HepG2 (cell line): ENCODE results near the gene GPN2. TPM values are rescaled to one million over a fixed set of nuclear protein-coding genes. Genes with fewer than 3 reads are reported as not detected.

Source experiments
- ATF3 ChIP-seq: sonication (generic); formaldehyde crosslinking; IDR thresholded peaks from 2 replicates; pipeline ENCODE4 v1.4.0; 2020; ENCODE audit warnings: missing genetic modification reagents
- BCL6 ChIP-seq: IDR thresholded peaks from 2 replicates; pipeline ENCODE4 v1.6.1; 2016; ENCODE audit warnings: missing genetic modification reagents, missing compliant biosample characterization
- E2F1 ChIP-seq: sonication (generic); formaldehyde crosslinking; IDR thresholded peaks from 2 replicates; pipeline ENCODE4 v1.5.0; 2020; ENCODE audit warnings: missing genetic modification reagents
- HOXA9 ChIP-seq: sonication (generic); formaldehyde crosslinking; IDR thresholded peaks from 2 replicates; pipeline ENCODE4 v1.8.1; 2022; ENCODE audit warnings: missing genetic modification reagents, mild to moderate bottlenecking, moderate library complexity, borderline replicate concordance
- HOXD1 ChIP-seq: sonication (generic); formaldehyde crosslinking; IDR thresholded peaks from 2 replicates; pipeline ENCODE4 v1.5.0; 2020; ENCODE audit warnings: missing genetic modification reagents
- MXI1 ChIP-seq: IDR thresholded peaks from 3 replicates; pipeline ENCODE4 v1.6.1; 2012; ENCODE audit warnings: low read depth, low read length, inconsistent platforms, borderline replicate concordance
- SKI ChIP-seq: fragments of 450-650 bp; IDR thresholded peaks from one replicate; pipeline ENCODE4 v1.6.1; 2018; ENCODE audit warnings: mild to moderate bottlenecking; ENCODE audit not compliant: partially characterized antibody
- SYNCRIP ChIP-seq: fragments of 200-400 bp; formaldehyde crosslinking; IDR thresholded peaks from 2 replicates; pipeline ENCODE4 v1.6.1; 2018; ENCODE audit warnings: mild to moderate bottlenecking, low read depth, low read length; ENCODE audit not compliant: insufficient read depth
- TBP ChIP-seq: sonication (generic); formaldehyde crosslinking; IDR thresholded peaks from 2 replicates; pipeline ENCODE4 v1.5.0; 2020; ENCODE audit warnings: missing genetic modification reagents
- ZBTB43 ChIP-seq: sonication (generic); formaldehyde crosslinking; conservative IDR thresholded peaks from 2 replicates; pipeline ENCODE4 v1.4.0; 2020; ENCODE audit warnings: missing genetic modification reagents
- ZNF496 ChIP-seq: sonication (generic); formaldehyde crosslinking; IDR thresholded peaks from 2 replicates; pipeline ENCODE4 v1.8.1; 2023; ENCODE audit warnings: mild to moderate bottlenecking, moderate library complexity, missing genetic modification reagents; ENCODE audit not compliant: insufficient replicate concordance
- ZNF609 ChIP-seq: sonication (generic); formaldehyde crosslinking; IDR thresholded peaks from 2 replicates; pipeline ENCODE4 v1.4.0; 2020; ENCODE audit warnings: mild to moderate bottlenecking, missing genetic modification reagents, borderline replicate concordance
- ZNF660 ChIP-seq: sonication (generic); formaldehyde crosslinking; IDR thresholded peaks from 2 replicates; pipeline ENCODE4 v1.5.1; 2020; ENCODE audit warnings: mild to moderate bottlenecking, low read depth, missing genetic modification reagents, borderline replicate concordance
- ZNF710 ChIP-seq: sonication (generic); formaldehyde crosslinking; IDR thresholded peaks from 2 replicates; pipeline ENCODE4 v1.5.0; 2020; ENCODE audit warnings: mild to moderate bottlenecking, missing genetic modification reagents, borderline replicate concordance
- ZXDC ChIP-seq: sonication (generic); formaldehyde crosslinking; IDR thresholded peaks from 2 replicates; pipeline ENCODE4 v1.5.0; 2020; ENCODE audit warnings: mild to moderate bottlenecking, missing genetic modification reagents
- polyA plus RNA-seq, 8 experiments: library from polyadenylated mRNA; depleted of rRNA in 3 of 8; stranded (reverse) in 7 of 8; unstranded in 1 of 8; fragments of >200 nt; fragmentation: Illumina TruSeq in 4 of 8; extraction: Trizol in 4 of 8; gene quantifications; 2 replicates each; pipeline versions ENCODE4 v1.2.1 to v1.2.3, GENCODE V29; 2011 to 2016; ENCODE audit warnings: low read depth in 4 of 8, missing spikeins in 1 of 8, mixed read lengths in 1 of 8; ENCODE audit not compliant: insufficient read depth in 1 of 8
- total RNA-seq, 5 experiments: library from RNA; depleted of rRNA; stranded (reverse); fragments of >200 nt; fragmentation: Illumina TruSeq; extraction: Trizol; gene quantifications; 2 replicates each; pipeline ENCODE4 v1.2.3, GENCODE V29; 2016; ENCODE audit warnings: low read depth in 1 of 5

GPN2 gene
- total and polyA plus RNA-seq, 2 of the 13 experiments (the other 11 are each of a cell fraction or from before 2014, with no cell fraction given) = 19.3 to 38.9 TPM

- TF ChIP-seq ZNF496 (CRISPR knock-in tag) (no peak), ZNF609 (peak; percentile 63; the same call in 1 of the 2 replicates), E2F1 (no peak; the same call in 1 of the 2 replicates), HOXD1 (CRISPR knock-in tag) (no peak), ZBTB43 (no peak; the same call in 1 of the 2 replicates), ATF3 (CRISPR knock-in tag) (no peak), ZNF710 (no peak; the same call in 1 of the 2 replicates), ZNF660 (no peak), SYNCRIP (no peak), TBP (no peak), BCL6 (CRISPR knock-in tag) (peak; percentile 50; the same call in 1 of the 2 replicates), MXI1 (peak; percentile 88), HOXA9 (CRISPR knock-in tag) (no peak), SKI (no peak), ZXDC (no peak)
Measured at GRCh38 chr1:26900001-26900814, 10.1 kb upstream of the GPN2 start, which contains the start of gene GPATCH3 (continued).
